GM10847 (cell line): ENCODE measurements around the gene GCM1.

Experiments
- POLR2A ChIP-seq: IDR thresholded peaks from 2 replicates; pipeline ENCODE4 v1.6.1; 2011; ENCODE audit not compliant: insufficient read length; ENCODE audit errors: extremely low read depth

Gene GCM1, protein sequence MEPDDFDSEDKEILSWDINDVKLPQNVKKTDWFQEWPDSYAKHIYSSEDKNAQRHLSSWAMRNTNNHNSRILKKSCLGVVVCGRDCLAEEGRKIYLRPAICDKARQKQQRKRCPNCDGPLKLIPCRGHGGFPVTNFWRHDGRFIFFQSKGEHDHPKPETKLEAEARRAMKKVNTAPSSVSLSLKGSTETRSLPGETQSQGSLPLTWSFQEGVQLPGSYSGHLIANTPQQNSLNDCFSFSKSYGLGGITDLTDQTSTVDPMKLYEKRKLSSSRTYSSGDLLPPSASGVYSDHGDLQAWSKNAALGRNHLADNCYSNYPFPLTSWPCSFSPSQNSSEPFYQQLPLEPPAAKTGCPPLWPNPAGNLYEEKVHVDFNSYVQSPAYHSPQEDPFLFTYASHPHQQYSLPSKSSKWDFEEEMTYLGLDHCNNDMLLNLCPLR

DNA sequence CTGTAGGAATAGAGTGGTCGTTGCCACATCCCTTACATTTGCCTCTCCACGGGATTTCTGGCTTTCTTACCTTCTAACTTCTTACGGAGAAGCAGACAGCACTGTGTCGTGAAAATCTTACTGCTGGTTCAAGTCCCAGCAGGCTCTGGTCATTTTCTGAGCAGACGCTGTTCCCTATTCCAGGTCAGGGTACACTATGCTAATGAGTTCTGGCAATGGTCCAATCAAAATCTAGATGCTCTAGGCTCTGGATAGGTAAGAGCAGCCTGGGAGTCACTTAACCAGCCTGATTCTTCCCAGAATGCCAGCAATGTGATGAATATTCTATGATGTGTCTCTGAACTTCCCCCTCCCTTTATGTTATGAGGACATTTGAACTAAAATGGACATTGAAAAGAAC lies at the start of gene GCM1:
Gene GCM1 (minus strand): TSS at position 158 of the 400 bp plus-strand sequence. CDS start 3,209 bp downstream, outside the sequence.
- no peak for TF ChIP-seq POLR2A

- TF ChIP-seq POLR2A = no peak
Observed at GRCh38 chr6:53197553-53197952, 48.9 kb upstream of the GCM1 start.

DNA sequence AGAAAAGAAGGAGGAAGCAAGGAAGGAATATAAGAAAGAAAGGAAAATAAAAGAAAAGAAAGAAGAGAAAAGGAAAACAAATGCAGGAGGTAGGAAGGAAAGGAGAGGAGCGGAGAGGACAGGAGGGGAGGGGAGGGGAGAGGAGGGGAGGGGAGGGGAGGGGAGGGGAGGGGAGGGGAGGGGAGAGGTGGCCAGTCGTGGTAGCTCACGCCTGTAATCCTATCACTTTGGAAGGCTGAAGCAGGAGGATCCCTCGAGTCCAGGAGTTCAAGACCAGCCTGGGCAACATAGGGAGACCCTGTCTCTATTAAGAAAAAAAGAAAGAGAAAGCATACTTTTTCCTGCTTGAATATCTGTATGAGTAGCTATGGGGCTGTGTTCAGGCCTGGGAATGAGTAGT lies 46.4 kb upstream of the GCM1 start:
- no peak for TF ChIP-seq POLR2A

- TF ChIP-seq POLR2A = no peak
Observed at GRCh38 chr6:53192682-53193188, 44.1 kb upstream of the GCM1 start.

DNA sequence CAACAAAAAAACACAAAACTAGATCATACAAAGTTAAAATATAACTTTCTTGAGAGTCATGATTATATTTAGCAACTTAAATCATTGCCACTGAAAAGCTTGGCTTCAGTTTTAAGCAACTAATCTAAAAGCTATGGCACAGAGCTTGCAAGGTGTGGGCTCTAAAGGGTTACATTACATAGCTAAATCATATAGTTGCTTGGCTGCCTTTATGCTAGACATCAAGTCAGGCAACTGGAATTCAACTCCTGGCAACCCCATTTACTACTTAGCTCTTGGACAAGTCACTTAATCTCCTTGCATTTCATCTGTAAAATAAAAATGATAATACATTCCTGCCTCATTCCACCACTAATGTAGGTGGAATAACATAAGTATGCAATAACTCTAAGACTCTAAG lies 40.9 kb upstream of the GCM1 start:
- no peak for TF ChIP-seq POLR2A

GRCh38 chr6:53188833-53189232 lies 40.2 kb upstream of the GCM1 start:
- no peak for TF ChIP-seq POLR2A

DNA sequence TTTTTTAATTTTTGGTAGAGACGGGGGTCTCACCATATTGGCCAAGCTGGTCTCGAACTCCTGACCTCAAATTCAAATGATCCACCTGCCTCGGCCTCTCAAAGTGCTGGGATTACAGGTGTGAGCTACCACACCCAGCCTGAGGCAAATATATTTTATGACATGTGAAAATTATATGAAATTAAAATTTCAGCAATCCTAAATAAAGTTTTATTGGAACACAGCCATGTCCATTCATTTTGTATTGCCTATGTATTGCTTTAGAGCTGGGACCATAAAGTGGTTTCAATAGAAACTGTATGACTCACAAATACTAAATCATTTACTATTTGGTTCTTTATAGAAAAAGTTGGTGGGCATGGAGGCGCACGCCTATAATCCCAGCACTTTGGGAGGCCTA lies 32.0 kb upstream of the GCM1 start:
- no peak for TF ChIP-seq POLR2A

- no peak for TF ChIP-seq POLR2A
Observed at GRCh38 chr6:53179961-53180651, 31.5 kb upstream of the GCM1 start.

GRCh38 chr6:53178837-53179432 lies 30.3 kb upstream of the GCM1 start:
- TF ChIP-seq POLR2A = no peak

GRCh38 chr6:53175027-53175426 lies 26.4 kb upstream of the GCM1 start:
- no peak for TF ChIP-seq POLR2A

- TF ChIP-seq POLR2A = no peak
Observed at GRCh38 chr6:53172468-53172803, 23.8 kb upstream of the GCM1 start.

- TF ChIP-seq POLR2A = no peak
Observed at GRCh38 chr6:53171605-53172467, 23.2 kb upstream of the GCM1 start.

GRCh38 chr6:53168516-53169267 lies 20.1 kb upstream of the GCM1 start:
- no peak for TF ChIP-seq POLR2A

- no peak for TF ChIP-seq POLR2A
Observed at GRCh38 chr6:53165293-53165692, 16.7 kb upstream of the GCM1 start.
